Suppressor macrophage treated with lipopolysaccharide for 1 hour (primary cell): ENCODE data around the gene FABP6.

Experiments
- DNase-seq, 3 donors: peaks; one replicate each; pipeline ENCODE4 v3.0.0-alpha.2; 2020 to 2022

FABP6 gene

DNA sequence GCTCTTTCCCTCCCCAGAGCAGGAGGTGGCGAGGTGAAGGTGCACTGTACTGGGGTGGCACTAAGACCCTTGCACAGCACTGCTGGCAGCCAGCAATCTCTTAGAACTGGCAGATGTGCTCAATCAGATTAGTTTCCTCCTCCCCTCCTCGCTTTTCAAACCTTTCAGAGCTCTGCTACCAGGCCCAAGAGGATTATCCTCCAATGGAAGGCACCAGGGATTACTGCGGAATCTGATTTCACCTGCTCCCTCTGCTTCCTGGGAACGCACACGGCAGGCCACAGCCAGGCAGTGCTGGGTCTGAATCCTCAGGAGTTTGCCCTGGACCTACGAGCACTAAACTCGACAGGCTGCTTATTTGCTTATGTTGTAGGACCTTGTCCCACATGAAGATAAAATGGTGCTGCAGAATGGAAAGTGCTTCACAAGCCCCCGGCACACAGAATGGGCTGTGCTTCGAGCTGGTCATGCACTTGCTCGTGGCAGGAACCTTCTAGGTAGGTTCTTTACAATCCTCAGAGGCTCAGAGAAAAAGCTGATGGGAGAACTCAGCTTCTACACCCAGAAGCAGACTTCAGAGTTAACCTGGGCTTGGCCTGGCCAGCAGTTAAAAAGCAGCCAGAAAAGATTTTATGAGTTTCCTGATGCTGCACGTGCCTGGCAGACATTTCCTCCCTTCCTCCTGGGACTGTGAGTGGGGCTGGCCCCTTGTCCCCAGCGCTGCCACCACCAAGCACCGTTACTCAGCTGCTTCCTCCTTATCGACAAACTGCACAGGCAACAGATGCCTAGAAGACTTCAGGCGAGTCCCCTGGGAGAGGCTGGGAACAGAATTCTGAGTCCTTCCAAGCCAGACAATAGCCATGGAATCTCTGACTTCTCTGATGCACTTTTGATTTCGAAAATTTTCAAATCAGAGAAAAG lies 33.1 kb downstream of the FABP6 start:
- DNase-seq, result peak in 1 of 3 donors; percentile 21

DNA sequence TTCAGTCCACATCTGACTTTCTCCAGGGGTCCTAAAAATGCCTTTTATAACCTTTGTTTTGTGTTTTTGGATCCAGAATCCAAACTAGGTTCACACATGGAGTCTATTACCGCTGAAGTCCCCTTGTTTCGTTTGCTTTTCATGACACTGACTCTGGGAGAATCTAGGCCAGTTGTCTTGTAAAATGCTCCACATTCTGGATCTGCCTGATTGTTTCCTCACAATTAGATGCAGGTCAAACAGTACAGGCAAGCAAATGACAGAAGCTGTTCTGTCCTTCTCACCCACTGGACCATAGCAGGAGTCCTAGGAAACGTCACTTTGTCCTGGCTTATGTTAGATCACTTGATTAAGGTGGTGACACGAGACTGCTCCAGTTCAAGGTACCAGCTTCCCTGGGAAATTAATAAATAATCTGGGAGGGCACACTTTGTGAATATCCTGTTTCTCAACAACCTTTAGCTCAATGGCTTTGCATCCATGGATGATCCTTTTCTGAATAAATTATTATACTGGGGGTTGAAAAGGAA lies 34.1 kb downstream of the FABP6 start:
- DNase-seq, result no peak

DNA sequence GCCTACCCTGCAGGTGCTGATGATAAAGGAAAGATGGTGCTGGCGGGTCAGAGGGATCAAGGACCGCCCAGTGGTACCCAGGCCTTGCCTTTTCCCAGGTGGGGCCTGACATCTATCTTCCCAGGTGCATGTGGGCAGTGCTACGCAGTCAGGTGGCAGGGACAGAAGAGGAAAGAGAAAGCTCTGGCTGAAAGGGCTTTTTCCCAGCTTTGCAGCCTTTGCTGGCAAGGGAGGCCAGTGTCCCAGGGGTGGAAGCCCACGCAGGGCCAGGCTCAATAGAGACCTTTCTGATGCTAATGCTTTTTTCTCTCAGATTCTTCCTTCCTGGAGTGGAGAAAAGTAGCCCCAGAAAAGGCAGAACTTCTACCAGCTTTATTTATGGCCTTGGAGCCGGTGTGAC lies 36.7 kb downstream of the FABP6 start:
- DNase-seq, result no peak

DNA sequence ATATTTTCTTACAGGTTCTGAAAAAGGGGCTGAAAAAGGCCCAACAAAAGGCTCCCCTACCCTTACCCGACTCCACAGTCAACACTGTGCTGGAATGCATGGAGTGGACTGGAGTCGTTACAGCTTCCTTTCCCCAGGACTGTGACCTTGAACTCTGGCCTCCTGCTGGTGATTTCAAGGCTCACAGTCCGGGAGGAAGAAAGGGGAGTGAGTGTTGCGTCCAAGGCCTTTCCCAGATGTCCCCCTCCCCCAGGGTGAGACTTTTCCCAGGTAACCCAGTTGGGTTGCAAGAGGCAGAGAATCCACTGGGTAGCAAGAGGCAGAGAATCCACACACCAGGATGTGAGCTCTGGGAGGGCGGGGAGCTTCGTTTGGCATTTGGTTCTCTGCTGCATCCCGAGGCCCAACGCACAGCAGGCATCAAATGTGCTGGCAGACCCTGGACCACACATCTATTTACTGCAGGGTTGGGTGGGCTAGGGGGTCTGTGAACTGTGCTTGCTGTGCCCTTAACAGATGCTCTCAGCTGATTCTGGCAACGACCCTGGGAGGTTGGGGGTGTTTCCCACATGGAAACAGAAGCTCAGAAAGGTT lies 37.5 kb downstream of the FABP6 start:
- DNase-seq, result no peak

DNA sequence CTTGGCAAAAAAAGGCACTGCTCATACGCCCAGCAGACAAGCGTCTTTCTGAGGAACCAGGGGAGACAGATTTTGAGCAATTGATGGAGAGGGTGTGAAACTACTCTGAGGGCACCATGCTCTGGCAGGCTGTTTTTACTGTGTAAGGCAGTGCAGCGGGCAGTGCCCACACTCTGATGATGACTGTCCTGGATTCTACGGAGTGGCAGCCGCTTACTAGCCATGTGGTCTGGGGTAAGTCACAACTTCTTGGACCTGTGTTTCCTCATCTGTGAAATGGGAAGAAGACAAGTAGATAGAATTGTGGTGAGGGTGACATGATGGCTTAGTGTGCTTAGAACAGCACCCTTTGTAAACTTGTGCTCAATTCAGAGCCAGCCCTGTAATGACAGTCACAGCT lies 38.8 kb downstream of the FABP6 start:
- DNase-seq, result peak; percentile 49 to 54 (median 53)

DNA sequence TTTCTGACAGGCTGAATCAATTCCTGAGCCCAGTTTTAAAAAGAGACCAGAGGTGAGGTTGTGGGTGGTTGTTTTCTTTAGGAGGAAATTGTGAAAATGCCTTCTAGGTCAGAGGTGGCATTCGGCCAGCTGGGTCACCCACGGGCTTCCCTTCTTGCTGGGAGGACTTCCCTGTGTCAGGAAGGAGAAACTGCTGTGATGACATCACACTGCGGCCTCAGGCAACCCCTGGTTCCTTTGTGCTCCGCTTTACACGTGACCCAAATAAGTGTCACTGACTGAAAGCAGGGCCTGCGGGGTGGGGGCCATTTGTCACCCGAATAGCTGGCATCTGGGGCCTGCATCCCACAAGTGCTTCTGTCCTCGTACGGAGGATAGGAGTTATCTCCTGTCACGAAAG lies 39.7 kb downstream of the FABP6 start:
- peak; percentile 96 to 98 (median 98) for DNase-seq

DNA sequence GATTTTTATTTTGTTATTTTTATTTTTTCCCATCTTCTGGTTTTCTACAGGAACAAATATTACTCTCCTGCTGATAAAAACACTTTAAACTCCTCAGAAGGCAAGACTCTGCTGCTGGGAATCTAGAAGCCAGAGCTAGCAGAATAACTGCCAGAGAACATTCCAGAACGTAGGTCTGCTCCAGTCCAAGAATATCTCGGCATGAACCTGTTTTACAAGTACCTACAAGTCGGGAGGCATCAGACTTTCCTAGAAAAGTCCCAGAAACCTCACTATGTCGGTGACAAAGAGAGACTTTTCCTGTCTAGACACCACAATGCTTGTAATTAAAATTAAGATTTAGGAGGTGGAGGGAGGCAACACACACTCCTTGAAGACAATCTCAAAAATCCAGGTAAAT lies 41.4 kb downstream of the FABP6 start:
- DNase-seq, result no peak

DNA sequence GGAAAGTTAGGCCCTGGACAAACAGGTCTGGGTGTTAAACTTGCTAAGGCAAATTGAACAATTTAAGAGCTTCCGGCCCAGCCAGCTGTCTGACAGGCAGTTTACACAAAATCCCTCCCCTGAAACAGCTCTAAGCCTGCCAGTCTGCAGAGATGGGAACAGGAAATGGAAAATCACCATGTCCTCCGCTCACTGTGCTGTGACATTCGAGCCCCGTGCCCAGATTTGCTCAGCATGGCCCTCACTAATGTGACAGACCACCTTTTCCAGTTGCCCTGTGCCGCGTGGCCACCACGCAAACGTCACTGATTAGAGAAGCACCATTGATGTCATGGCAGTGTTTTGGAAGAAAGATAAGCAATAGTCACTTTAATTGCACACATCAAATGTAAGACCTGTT lies 42.1 kb downstream of the FABP6 start:
- peak in 2 of 3 donors; percentile 10 to 17 for DNase-seq

DNA sequence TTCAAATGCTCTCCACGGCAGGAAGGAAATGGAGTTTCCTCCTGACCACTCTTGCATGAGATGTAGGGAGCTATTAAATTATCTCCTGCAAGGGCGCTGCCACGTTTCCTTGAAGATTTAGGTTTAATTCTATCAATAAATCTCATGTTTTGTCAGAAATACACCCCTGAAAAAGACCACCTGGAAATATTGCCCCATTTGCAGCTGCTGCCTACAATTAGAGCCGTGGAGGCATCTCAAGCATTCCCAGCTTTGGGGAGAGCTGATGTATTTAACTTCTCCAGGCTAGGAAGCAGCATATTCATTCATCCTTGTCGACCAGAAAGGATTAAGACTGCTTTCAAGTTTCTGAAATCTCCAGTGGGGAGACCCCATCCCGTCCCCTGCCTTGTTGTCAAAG lies 42.5 kb downstream of the FABP6 start:
- no peak for DNase-seq

DNA sequence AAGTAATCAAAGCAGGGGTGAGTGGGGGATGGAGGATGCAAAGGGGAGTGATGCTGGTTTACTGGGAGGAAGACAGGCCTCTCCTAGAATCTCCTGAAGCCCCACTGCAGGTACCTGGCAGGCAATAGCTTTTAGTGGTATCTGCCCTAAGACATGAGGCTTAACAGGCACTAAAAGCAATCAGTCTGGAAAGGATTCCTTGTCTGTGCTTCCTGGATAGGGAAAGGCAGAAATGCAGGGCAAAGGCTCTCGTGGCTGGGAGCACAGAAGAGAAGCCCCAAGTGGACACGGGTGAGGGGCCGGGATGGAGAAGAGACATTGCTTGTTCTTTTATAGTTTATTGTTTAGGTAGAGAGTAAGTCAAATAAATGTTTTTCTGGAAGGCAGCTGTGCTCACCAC lies 43.0 kb downstream of the FABP6 start:
- DNase-seq, result no peak

DNA sequence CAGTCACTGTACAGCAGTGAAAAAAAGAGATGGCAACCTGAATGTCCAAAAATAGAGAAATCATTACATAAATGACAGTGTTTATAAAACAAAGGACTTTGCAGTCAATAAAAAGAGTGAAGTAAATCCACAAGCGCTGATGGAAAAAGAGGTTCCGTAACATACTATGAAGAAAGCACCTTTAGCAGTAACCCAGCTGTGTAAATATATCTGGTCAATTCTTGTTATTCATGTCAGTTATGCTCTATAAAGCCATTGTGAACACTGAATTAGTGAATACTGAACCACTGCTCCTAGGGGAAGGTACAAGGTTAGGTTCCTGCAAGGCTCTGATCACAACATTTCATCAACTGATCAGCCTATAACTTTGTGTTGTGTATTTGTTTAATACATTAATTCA lies 43.6 kb downstream of the FABP6 start:
- no peak for DNase-seq

DNA sequence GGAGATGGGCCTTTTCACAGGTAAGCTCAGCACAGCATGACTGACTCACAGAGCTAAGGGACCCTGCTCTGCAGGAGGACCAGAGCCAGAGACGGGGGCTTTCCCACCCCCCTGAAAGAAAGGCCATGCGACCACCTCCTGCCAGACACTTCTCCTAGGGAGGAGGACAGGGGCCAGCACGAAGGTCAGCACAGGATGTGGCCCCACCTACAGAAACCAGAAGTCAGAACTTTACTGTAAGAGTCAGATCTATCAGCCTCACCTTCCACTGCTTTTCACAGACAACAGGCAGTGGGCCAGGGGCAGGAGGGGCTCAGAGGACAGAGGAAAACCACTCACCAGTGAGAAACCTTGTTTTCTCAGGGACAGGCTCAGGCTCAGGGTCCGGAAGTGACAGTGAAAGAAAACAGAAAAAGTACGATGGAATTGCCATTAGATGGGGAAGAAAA lies 45.2 kb downstream of the FABP6 start:
- DNase-seq, result no peak

DNA sequence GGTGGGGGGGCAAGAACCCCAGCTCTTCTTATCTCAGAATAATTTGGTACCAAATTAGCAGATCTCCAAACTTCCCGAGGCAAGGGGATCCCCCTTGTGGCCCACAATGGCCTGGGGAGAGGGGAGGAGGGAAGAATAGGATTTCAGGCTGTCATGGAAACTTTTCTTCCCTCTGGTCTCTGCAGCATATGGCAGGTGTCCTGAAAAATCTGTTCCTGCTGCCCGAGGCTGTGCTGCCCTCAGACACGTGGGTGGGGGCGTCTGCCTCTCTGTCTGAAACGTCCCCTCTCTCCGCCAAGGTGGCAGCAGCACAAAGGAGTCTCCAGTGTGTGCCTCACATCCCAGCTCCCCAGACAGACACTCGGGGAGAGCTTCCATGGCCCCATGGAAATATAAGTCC lies 49.0 kb downstream of the FABP6 start:
- DNase-seq, result no peak

DNA sequence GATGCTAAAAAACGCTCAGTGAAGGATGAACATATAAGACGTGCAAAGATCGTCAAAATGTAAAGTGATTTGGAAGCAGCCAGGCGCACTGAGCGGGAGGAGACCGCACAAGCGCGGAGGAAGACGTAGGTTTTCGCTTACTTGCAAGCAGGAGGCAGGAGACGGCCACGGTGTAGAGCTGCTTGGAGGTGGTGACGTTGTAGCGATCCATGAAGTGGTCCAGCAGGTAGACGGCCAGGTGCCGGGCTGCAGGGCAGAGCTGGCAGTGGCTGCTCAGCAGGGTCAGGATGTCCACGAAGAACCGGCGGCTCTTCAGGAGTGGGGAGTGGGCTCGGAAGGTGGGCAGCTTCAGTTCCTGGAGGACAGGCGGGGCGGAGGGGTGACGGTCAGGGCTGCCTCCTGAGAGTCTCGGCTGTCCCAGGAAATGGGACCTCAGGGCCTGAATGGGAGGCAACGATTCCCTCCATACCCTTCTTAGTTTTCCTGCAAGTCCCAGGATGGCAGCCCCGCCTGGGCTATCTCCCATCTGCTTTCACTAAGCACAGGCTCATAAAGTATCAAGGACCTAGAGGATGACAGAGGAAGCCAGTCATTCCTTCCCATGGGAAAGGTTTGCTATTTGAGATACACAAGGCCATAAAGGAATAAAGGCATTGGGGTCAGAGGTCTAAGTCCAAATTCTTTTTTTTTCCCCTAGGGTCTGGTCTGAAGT lies 51.2 kb downstream of the FABP6 start:
- DNase-seq, result no peak

DNA sequence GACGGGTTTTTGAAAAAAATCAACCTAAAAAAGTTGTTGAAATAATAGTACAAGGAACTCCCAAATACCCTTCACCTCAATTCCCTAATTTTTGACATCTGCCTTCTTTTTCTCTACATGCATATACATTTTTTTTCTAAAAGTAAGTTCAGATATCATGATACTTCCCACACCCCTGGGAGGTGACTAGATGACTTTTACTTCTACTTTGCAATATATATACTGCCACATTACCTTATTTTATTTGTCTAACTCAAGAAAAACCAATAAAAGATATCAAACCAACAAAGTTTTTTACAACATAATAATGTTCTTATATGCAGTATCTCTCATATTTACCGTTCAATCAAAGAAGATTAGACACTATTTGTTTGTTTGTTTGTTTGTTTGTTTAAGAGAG lies 52.0 kb downstream of the FABP6 start:
- DNase-seq, result no peak

DNA sequence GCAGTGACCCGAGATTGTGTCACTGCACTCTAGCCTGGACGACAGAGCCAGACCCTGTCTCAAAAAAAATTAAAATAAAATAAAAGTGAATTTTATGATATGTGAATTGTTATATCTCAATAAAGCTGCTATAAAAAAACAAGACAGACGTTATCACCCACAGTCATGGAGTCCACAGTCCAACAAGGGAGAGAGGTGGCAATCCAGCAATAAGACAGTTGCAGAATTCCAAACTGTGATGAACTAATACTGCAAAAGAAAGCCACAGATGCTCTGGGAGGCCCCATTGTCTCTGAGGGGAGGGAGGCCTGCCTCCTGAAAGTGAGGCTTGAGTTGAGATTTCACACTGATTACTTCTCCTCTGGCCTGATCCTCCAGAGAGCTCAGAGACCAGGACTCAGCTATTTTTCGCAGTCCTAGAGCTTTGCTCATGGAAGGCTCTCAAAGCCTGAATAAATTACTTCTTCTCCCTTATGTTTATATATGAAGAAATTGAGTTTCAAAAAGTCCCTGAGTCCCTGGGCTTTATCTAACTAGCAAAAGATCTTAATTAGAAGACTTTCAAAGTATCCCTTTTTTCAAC lies 55.1 kb downstream of the FABP6 start:
- DNase-seq, result no peak

DNA sequence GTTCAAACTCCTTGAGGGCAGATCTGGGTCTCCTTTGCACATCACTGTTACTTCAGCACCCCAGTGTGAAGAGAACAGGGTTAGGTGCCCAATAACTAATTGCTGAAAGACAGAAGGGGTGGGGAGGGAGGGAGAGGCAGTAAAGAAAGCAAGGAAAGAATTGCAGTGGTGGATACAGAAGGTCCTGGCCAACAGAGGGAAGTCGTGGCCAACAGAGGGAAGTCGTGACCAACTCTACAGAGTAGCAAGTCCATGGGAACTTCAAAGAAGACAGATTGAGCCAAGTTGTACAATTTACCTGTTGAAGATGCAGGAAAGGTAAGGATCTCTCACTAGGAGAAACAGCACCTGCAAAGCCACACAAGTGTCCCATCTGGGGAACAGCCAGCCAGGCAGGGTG lies 56.0 kb downstream of the FABP6 start:
- peak; percentile 30 to 39 (median 34) for DNase-seq

DNA sequence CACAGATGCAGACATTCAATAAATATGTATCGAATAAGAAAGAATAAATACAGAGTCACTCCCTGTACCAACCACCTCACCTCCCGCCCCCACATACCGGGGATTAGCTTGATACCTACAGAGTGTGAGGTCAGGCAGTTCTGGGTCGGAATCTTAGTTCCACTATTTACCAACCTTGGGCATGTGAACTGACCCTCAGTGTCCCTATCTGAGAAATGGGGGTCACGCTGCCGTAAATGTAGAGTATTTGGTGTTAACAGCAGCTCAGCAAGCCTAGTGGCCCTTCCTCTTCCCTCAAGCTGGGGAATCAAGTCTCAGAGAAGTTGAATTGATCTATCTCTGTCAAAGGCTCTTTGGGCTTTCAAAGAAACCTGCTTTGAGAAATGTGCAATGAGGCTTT lies 57.6 kb downstream of the FABP6 start:
- DNase-seq, result no peak

DNA sequence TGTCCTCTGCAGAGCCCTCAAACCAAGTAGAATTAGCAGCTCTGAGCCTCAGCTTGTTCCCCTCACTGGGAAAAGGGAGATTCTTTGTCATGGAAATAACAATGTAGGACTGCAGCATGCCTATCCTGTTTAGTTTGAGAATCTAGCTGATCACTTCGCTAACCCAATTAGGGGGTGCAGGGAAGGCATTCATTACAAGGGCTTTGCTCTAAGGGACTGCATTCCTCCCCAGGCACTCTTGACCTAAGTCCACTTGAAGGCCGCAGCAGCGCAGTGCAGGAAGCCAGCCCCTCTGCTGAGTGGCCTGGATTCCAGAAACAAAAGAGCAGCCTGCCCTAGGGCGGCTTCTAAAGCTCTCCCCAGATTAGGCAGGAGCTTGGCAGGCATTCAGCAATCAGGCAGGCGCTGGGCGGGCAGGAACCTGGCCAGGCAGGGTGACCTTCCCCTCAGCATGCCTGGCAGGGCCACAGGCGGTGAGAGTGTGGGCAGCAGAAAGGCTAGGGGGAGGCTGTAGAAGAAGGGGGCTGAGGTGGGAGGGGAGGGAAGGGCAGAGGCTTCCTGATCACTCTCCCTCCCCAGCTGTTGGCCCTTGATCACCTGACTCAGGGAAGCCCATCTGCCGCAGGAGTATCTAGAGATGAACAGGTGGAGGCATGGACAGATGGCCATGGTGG lies 58.2 kb downstream of the FABP6 start:
- no peak for DNase-seq
